HepG2 (cell line): ENCODE results near the gene GGTLC3. TPM values are rescaled to one million over a fixed set of nuclear protein-coding genes. Genes with fewer than 3 reads are reported as not detected.
A peak's percentile ranks its signal among the peaks of the same experiment; 100 is the strongest.
"Not testable (repeated sequence)": the region's sequence is repeated elsewhere in the genome, so short reads cannot be mapped to it uniquely, and the experiment has no call there.

Source experiments
- ATAC-seq: fragments of 200-7000 bp; cut with Tn5 transposase; 3 replicates; pipeline ENCODE4 v1.9.1; 2020; ENCODE audit warnings: mild to moderate bottlenecking, moderate library complexity
- BruUV-seq: library from RNA; stranded (reverse); fragments of 400-500 nt; replicated peaks from 2 replicates; lab custom pipeline; 2021; lab: Mats Ljungman, UMichigan
- CTCF ChIA-PET: fragments of 300-600 bp; formaldehyde crosslinking; extraction: SDS; loops from one replicate; lab custom pipeline; 2021; ENCODE audit warnings: low total read pairs, inconsistent platforms, low intra/inter-chr PET ratio; lab: Yijun Ruan, JAX
- POLR2A ChIA-PET: fragments of 350-600 bp; sonication (Branson Sonifier 250); formaldehyde crosslinking; loops from one replicate; lab custom pipeline; 2020; ENCODE audit warnings: antibody characterized with exemption, inconsistent platforms; lab: Yijun Ruan, JAX
- DNase-seq: peaks from one replicate; pipeline ENCODE4 v3.0.0-alpha.2; 2015; ENCODE audit warnings: low spot score
- FAIRE-seq: peaks from 3 replicates; lab custom pipeline; 2011; peaks lifted over from hg19 to GRCh38; lab: Jason Lieb, UNC
- H2AFZ ChIP-seq: one replicate; pipeline ENCODE4 v1.6.1; 2011; ENCODE audit warnings: low read length, inconsistent platforms
- H3K27ac ChIP-seq: fragments of 300-600 bp; 3 replicates; pipeline ENCODE4 v1.8.0; 2011; ENCODE audit warnings: mixed run types, mild to moderate bottlenecking, mixed read lengths, low read length, inconsistent platforms; ENCODE audit not compliant: insufficient read depth; ENCODE audit errors: extremely low read length
- H3K27me3 ChIP-seq, 2 experiments: fragments of 200-600 bp in 1 of 2; 2 replicates in 1 of 2; 3 replicates in 1 of 2; pipeline versions ENCODE4 v1.6.0 to v1.8.0; 2011; ENCODE audit warnings: low read length in 2 of 2, mild to moderate bottlenecking in 2 of 2, moderate library complexity in 2 of 2, inconsistent platforms in 1 of 2; ENCODE audit not compliant: insufficient read depth in 2 of 2, control insufficient read depth in 1 of 2
- H3K36me3 ChIP-seq, 2 experiments: fragments of 200-600 bp in 1 of 2; replicated peaks in 1 of 2; 2 replicates in 1 of 2; 3 replicates in 1 of 2; pipeline versions ENCODE4 v1.5.1 to v1.8.0; 2011; ENCODE audit warnings: low read length in 2 of 2, inconsistent platforms in 1 of 2; ENCODE audit not compliant: insufficient read depth in 2 of 2, control insufficient read depth in 1 of 2
- H3K4me1 ChIP-seq: 2 replicates; pipeline ENCODE4 v1.5.1; 2012; ENCODE audit warnings: low read length, inconsistent platforms; ENCODE audit not compliant: insufficient read depth
- H3K4me2 ChIP-seq: 2 replicates; pipeline ENCODE4 v1.6.0; 2011; ENCODE audit warnings: low read depth, low read length, inconsistent platforms
- H3K4me3 ChIP-seq, 3 experiments: fragments of 200-600 bp in 1 of 3; sonication (generic), shearing (Covaris generic) in 1 of 3; replicated peaks in 1 of 3; 2 replicates each; pipeline ENCODE4 v1.5.1; 2011 to 2016; ENCODE audit warnings: low read length in 3 of 3, inconsistent platforms in 2 of 3, low read depth in 2 of 3, mild to moderate bottlenecking in 2 of 3, control low read depth in 1 of 3, mixed read lengths in 1 of 3; ENCODE audit not compliant: insufficient read depth in 1 of 3
- H3K79me2 ChIP-seq: one replicate; pipeline ENCODE4 v1.6.1; 2011; ENCODE audit warnings: low read length, inconsistent platforms; ENCODE audit not compliant: insufficient read depth
- H3K9ac ChIP-seq: 2 replicates; pipeline ENCODE4 v1.6.0; 2011; ENCODE audit warnings: mild to moderate bottlenecking, low read depth, low read length, inconsistent platforms; ENCODE audit not compliant: insufficient read depth
- H3K9me3 ChIP-seq: 2 replicates; pipeline ENCODE4 v1.5.1; 2012; ENCODE audit warnings: mild to moderate bottlenecking, low read length
- H4K20me1 ChIP-seq: 2 replicates; pipeline ENCODE4 v1.6.0; 2011; ENCODE audit warnings: inconsistent platforms, mild to moderate bottlenecking, low read length, moderate library complexity; ENCODE audit not compliant: insufficient read depth
- CREB1 ChIP-seq, 2 experiments: fragments of 450-650 bp in 1 of 2; IDR thresholded peaks; 2 replicates each; pipeline ENCODE4 v1.6.1; 2016 to 2017; ENCODE audit warnings: control low read depth in 1 of 2, mild to moderate bottlenecking in 1 of 2, missing compliant biosample characterization in 1 of 2, missing genetic modification characterization in 1 of 2
- GABPA ChIP-seq, 2 experiments: IDR thresholded peaks; 2 replicates each; pipeline ENCODE4 v1.6.1; 2011 to 2016; ENCODE audit warnings: low read depth in 2 of 2, low read length in 1 of 2, missing biosample characterization in 1 of 2, missing genetic modification characterization in 1 of 2
- SP4 ChIP-seq: sonication (generic); formaldehyde crosslinking; IDR thresholded peaks from 2 replicates; pipeline ENCODE4 v1.8.1; 2023; ENCODE audit warnings: mild to moderate bottlenecking, missing genetic modification reagents
- UBTF ChIP-seq: sonication (generic); formaldehyde crosslinking; IDR thresholded peaks from 2 replicates; pipeline ENCODE4 v1.4.0; 2020; ENCODE audit warnings: mild to moderate bottlenecking, missing genetic modification reagents
- ZBTB14 ChIP-seq: sonication (generic); formaldehyde crosslinking; IDR thresholded peaks from 2 replicates; pipeline ENCODE4 v1.4.0; 2020; ENCODE audit warnings: missing genetic modification reagents
- ZNF263 ChIP-seq: sonication (generic); formaldehyde crosslinking; IDR thresholded peaks from 2 replicates; pipeline ENCODE4 v1.4.0; 2020; ENCODE audit warnings: missing genetic modification reagents
- ZNF687 ChIP-seq: sonication (generic); formaldehyde crosslinking; IDR thresholded peaks from 2 replicates; pipeline ENCODE4 v1.5.1; 2020; ENCODE audit warnings: mild to moderate bottlenecking, missing genetic modification reagents, moderate library complexity
- ZSCAN25 ChIP-seq: sonication (generic); formaldehyde crosslinking; IDR thresholded peaks from 2 replicates; pipeline ENCODE4 v1.8.0; 2022; ENCODE audit warnings: mild to moderate bottlenecking, missing genetic modification reagents
- WGBS: methylation state at CpG from one replicate; pipeline ENCODE4 v1.1.6; 2017; ENCODE audit warnings: low lambda C conversion rate; 5-methylcytosine and 5-hydroxymethylcytosine counted together
- in situ Hi-C: cut with HindIII; loops from 2 replicates; pipeline ENCODE4 v1.10.0; 2017; ENCODE audit warnings: low pct_unique_long_range_greater_than_20kb; ENCODE audit not compliant: extremely low pct_ligation_motif_present
- intact Hi-C: fragments of 100-400 bp; cut with micrococcal nuclease; formaldehyde crosslinking; loops from one replicate; pipeline ENCODE4 v1.10.0; 2022; ENCODE audit not compliant: unreplicated experiment
- polyA plus RNA-seq, 8 experiments: library from polyadenylated mRNA; depleted of rRNA in 3 of 8; stranded (reverse) in 7 of 8; unstranded in 1 of 8; fragments of >200 nt; fragmentation: Illumina TruSeq in 4 of 8; extraction: Trizol in 4 of 8; gene quantifications; 2 replicates each; pipeline versions ENCODE4 v1.2.1 to v1.2.3, GENCODE V29; 2011 to 2016; ENCODE audit warnings: low read depth in 4 of 8, missing spikeins in 1 of 8, mixed read lengths in 1 of 8; ENCODE audit not compliant: insufficient read depth in 1 of 8
- total RNA-seq, 5 experiments: library from RNA; depleted of rRNA; stranded (reverse); fragments of >200 nt; fragmentation: Illumina TruSeq; extraction: Trizol; gene quantifications; 2 replicates each; pipeline ENCODE4 v1.2.3, GENCODE V29; 2016; ENCODE audit warnings: low read depth in 1 of 5

Gene GGTLC3
- total and polyA plus RNA-seq, 2 of the 13 experiments (the other 11 are each of a cell fraction or from before 2014, with no cell fraction given): 0.12 TPM; not detected in 1

- H3K27me3 ChIP-seq; H3K4me1 ChIP-seq; CTCF ChIA-PET; H3K4me2 ChIP-seq; H3K36me3 ChIP-seq; H3K79me2 ChIP-seq; in situ Hi-C loops; H3K9ac ChIP-seq; BruUV-seq; POLR2A ChIA-PET; H2AFZ ChIP-seq; H4K20me1 ChIP-seq; FAIRE-seq; H3K9me3 ChIP-seq; intact Hi-C loops; TF ChIP-seq CREB1 (CRISPR knock-in tag; IDR thresholded peaks at IDR 0.05); GABPA (IDR thresholded peaks at IDR 0.05; ENCODE audit: low read depth, low read length): not testable (repeated sequence)
- 0 out of 2 replicates have a peak, but pooled peaks have one; percentile 35 for TF ChIP-seq CREB1 (IDR thresholded peaks at IDR 0.05)
- TF ChIP-seq ZSCAN25 (CRISPR knock-in tag): peak; percentile 59; the same call in 1 of the 2 replicates
- TF ChIP-seq SP4 (CRISPR knock-in tag): 0 out of 2 replicates have a peak, but pooled peaks have one; percentile 23
- TF ChIP-seq ZNF687 (CRISPR knock-in tag): peak; percentile 17; the same call in 1 of the 2 replicates
- TF ChIP-seq UBTF (CRISPR knock-in tag): peak; percentile 10; the same call in 1 of the 2 replicates
- TF ChIP-seq ZNF263: peak; percentile 80
- TF ChIP-seq GABPA (CRISPR knock-in tag; IDR thresholded peaks at IDR 0.05; ENCODE audit: low read depth): peak; percentile 31; the same call in 1 of the 2 replicates
- TF ChIP-seq ZBTB14: peak; percentile 84
- ATAC-seq: peak; percentile 86
- WGBS: under 1% methylated on average over 29 of the region's 66 CpGs
- H3K27ac ChIP-seq: peak overlapping the region; percentile 63
- peak overlapping the region in 2 of 3 experiments; percentile 42 to 46; a peak in 3 of 6 replicates for H3K4me3 ChIP-seq
- DNase-seq: peak; percentile 88
Observed at GRCh38 chr22:18528597-18529415, 10.8 kb upstream of the GGTLC3 start.
